WTC11 (cell line): ENCODE measurements around the gene MAP6.

ENCODE experiments used
- FOXK1 ChIP-seq: sonication (generic); formaldehyde crosslinking; IDR thresholded peaks from 2 replicates; pipeline ENCODE4 v1.8.0; 2022; ENCODE audit warnings: mild to moderate bottlenecking, moderate library complexity, missing genetic modification reagents
- NFE2L1 ChIP-seq: sonication (generic); formaldehyde crosslinking; IDR thresholded peaks from 2 replicates; pipeline ENCODE4 v1.8.1; 2023; ENCODE audit warnings: missing genetic modification reagents
- NFYB ChIP-seq: sonication (generic); formaldehyde crosslinking; conservative IDR thresholded peaks from 2 replicates; pipeline ENCODE4 v1.8.0; 2022; ENCODE audit warnings: low read depth, missing genetic modification reagents
- ZNF121 ChIP-seq: sonication (generic); formaldehyde crosslinking; IDR thresholded peaks from 2 replicates; pipeline ENCODE4 v1.8.0; 2023; ENCODE audit warnings: missing genetic modification reagents
- ZNF232 ChIP-seq: sonication (generic); formaldehyde crosslinking; IDR thresholded peaks from 2 replicates; pipeline ENCODE4 v1.8.0; 2022; ENCODE audit warnings: mild to moderate bottlenecking, missing genetic modification reagents
- TF ChIP-seq, protein P1 (sequence below): fragments of 200-600 bp; IDR thresholded peaks from 2 replicates; pipeline ENCODE4 v1.8.0; 2022; ENCODE audit warnings: antibody characterized with exemption
- TF ChIP-seq, protein P2 (sequence below): fragments of 250-450 bp; sonication (Bioruptor Pico); IDR thresholded peaks from 2 replicates; pipeline ENCODE4 v1.9.0; 2021; ENCODE audit warnings: mild to moderate bottlenecking
- TF ChIP-seq, protein P3 (sequence below): sonication (generic); formaldehyde crosslinking; IDR thresholded peaks from 2 replicates; pipeline ENCODE4 v1.8.0; 2022; ENCODE audit warnings: mild to moderate bottlenecking, missing genetic modification reagents
- TF ChIP-seq, protein P4 (sequence below): sonication (generic); formaldehyde crosslinking; IDR thresholded peaks from 2 replicates; pipeline ENCODE4 v1.8.1; 2023; ENCODE audit warnings: mild to moderate bottlenecking, missing genetic modification reagents, moderate library complexity

DNA sequence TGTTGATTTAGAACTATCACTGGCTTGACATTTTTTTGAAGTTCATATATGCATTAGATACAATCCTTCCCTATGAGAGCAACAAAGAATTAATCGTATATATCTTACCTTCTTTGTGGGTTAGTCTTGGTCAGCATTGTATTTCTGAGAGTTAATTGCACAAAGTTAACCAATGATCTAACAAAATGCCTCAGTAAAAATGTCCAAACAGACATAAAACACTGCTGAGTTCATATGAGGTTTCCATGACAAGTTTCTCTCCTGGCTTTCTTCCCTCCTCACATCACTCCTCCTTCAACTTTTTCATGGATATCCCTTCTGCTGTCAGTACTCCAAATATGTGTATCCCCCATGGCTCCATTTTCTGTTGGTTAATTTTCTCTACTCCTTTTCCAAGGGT, 9.0 kb downstream of the MAP6 start:
- TF ChIP-seq NFE2L1 (CRISPR knock-in tag) (no peak), NFYB (CRISPR knock-in tag) (no peak), ZNF121 (CRISPR knock-in tag) (no peak), ZNF232 (CRISPR knock-in tag) (no peak), FOXK1 (no peak)
- TF ChIP-seq, protein P1, sequence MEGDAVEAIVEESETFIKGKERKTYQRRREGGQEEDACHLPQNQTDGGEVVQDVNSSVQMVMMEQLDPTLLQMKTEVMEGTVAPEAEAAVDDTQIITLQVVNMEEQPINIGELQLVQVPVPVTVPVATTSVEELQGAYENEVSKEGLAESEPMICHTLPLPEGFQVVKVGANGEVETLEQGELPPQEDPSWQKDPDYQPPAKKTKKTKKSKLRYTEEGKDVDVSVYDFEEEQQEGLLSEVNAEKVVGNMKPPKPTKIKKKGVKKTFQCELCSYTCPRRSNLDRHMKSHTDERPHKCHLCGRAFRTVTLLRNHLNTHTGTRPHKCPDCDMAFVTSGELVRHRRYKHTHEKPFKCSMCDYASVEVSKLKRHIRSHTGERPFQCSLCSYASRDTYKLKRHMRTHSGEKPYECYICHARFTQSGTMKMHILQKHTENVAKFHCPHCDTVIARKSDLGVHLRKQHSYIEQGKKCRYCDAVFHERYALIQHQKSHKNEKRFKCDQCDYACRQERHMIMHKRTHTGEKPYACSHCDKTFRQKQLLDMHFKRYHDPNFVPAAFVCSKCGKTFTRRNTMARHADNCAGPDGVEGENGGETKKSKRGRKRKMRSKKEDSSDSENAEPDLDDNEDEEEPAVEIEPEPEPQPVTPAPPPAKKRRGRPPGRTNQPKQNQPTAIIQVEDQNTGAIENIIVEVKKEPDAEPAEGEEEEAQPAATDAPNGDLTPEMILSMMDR = no peak
- TF ChIP-seq, protein P2, sequence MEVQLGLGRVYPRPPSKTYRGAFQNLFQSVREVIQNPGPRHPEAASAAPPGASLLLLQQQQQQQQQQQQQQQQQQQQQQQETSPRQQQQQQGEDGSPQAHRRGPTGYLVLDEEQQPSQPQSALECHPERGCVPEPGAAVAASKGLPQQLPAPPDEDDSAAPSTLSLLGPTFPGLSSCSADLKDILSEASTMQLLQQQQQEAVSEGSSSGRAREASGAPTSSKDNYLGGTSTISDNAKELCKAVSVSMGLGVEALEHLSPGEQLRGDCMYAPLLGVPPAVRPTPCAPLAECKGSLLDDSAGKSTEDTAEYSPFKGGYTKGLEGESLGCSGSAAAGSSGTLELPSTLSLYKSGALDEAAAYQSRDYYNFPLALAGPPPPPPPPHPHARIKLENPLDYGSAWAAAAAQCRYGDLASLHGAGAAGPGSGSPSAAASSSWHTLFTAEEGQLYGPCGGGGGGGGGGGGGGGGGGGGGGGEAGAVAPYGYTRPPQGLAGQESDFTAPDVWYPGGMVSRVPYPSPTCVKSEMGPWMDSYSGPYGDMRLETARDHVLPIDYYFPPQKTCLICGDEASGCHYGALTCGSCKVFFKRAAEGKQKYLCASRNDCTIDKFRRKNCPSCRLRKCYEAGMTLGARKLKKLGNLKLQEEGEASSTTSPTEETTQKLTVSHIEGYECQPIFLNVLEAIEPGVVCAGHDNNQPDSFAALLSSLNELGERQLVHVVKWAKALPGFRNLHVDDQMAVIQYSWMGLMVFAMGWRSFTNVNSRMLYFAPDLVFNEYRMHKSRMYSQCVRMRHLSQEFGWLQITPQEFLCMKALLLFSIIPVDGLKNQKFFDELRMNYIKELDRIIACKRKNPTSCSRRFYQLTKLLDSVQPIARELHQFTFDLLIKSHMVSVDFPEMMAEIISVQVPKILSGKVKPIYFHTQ (CRISPR knock-in tag) = no peak
- TF ChIP-seq, protein P3, sequence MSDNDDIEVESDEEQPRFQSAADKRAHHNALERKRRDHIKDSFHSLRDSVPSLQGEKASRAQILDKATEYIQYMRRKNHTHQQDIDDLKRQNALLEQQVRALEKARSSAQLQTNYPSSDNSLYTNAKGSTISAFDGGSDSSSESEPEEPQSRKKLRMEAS (CRISPR knock-in tag) = no peak
- TF ChIP-seq, protein P4, sequence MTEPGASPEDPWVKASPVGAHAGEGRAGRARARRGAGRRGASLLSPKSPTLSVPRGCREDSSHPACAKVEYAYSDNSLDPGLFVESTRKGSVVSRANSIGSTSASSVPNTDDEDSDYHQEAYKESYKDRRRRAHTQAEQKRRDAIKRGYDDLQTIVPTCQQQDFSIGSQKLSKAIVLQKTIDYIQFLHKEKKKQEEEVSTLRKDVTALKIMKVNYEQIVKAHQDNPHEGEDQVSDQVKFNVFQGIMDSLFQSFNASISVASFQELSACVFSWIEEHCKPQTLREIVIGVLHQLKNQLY (CRISPR knock-in tag) = no peak
